SU-DHL-6 (cell line): ENCODE measurements around the gene EFNA5.

ENCODE experiments used
- EZH2phosphoT487 ChIP-seq: fragments of 200-600 bp; sonication (generic), shearing (Covaris generic); conservative IDR thresholded peaks from 2 replicates; pipeline ENCODE4 v1.6.1; 2018; ENCODE audit warnings: mild to moderate bottlenecking, antibody characterized with exemption, low read length, moderate library complexity, mixed read lengths
- TF ChIP-seq, protein P1 (sequence below): fragments of 200-600 bp; sonication (generic); IDR thresholded peaks from one replicate; pipeline ENCODE4 v1.5.1; 2017; ENCODE audit warnings: antibody characterized with exemption, mild to moderate bottlenecking, low read length, moderate library complexity; ENCODE audit not compliant: insufficient read depth, poor library complexity, severe bottlenecking

DNA sequence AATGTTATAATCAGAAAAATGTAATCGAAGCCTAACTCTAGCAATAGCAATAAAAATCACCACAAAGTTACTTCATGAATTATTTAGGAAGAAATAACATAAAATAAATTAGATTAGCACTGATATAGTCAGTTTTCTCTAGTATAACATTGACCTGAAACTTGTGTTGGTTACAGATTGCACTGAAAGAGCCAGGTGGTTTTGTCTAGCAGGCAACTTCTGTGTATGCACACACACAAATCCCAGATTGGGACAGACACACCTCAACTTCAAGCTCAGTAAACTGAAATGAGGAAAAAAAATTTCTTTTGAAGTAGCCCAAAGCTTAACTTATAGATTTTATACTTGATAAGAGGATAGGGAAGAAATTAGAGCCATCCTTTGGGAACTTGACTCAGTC lies 129.3 kb downstream of the EFNA5 start:
- TF ChIP-seq, protein P1, sequence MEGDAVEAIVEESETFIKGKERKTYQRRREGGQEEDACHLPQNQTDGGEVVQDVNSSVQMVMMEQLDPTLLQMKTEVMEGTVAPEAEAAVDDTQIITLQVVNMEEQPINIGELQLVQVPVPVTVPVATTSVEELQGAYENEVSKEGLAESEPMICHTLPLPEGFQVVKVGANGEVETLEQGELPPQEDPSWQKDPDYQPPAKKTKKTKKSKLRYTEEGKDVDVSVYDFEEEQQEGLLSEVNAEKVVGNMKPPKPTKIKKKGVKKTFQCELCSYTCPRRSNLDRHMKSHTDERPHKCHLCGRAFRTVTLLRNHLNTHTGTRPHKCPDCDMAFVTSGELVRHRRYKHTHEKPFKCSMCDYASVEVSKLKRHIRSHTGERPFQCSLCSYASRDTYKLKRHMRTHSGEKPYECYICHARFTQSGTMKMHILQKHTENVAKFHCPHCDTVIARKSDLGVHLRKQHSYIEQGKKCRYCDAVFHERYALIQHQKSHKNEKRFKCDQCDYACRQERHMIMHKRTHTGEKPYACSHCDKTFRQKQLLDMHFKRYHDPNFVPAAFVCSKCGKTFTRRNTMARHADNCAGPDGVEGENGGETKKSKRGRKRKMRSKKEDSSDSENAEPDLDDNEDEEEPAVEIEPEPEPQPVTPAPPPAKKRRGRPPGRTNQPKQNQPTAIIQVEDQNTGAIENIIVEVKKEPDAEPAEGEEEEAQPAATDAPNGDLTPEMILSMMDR = no peak
- TF ChIP-seq EZH2phosphoT487 = no peak
